Measurements from ENCODE around the gene WBP2. TPM values are rescaled to one million over a fixed set of nuclear protein-coding genes. Genes with fewer than 3 reads are reported as not detected.

The WBP2 gene
- polyA plus RNA-seq, 10 donors = 46.3 to 57.8 (median 51.4) TPM

GRCh38 chr17:75795820-75796607 lies 59.1 kb downstream of the WBP2 start:
- DNase-seq = no peak

Other genes starting within 250 kb of the WBP2 start
- 10 to 100 TPM in 2 of 10 donors, 1 to 10 TPM in 8; 5.9 to 10.4 (median 8.8) TPM for gene SMIM5, start 221.9 kb downstream of the WBP2 start, polyA plus RNA-seq (ENCODE audit: insufficient read length in 10 of 10)
- gene RECQL5, start 188.2 kb downstream of the WBP2 start, polyA plus RNA-seq (ENCODE audit: insufficient read length in 10 of 10) = 10 to 100 TPM in 9 of 10 donors, 1 to 10 TPM in 1; 9.6 to 20.9 (median 14.1) TPM
- gene SAP30BP, start 188.0 kb downstream of the WBP2 start, polyA plus RNA-seq (ENCODE audit: insufficient read length in 10 of 10) = 10 to 100 TPM; 61.2 to 83.6 (median 71.5) TPM
- gene ITGB4, start 133.9 kb downstream of the WBP2 start, polyA plus RNA-seq (ENCODE audit: insufficient read length in 10 of 10) = 10 to 100 TPM in 2 of 10 donors, 1 to 10 TPM in 8; 3.2 to 17.2 (median 5.4) TPM
- 10 to 100 TPM; 15.0 to 40.9 (median 25.4) TPM for gene GALK1, start 90.1 kb downstream of the WBP2 start, polyA plus RNA-seq (ENCODE audit: insufficient read length in 10 of 10)
- gene UNK, start 70.5 kb downstream of the WBP2 start, polyA plus RNA-seq (ENCODE audit: insufficient read length in 10 of 10) = 10 to 100 TPM; 19.7 to 29.9 (median 24.9) TPM
- gene UNC13D, start 10.9 kb downstream of the WBP2 start, polyA plus RNA-seq (ENCODE audit: insufficient read length in 10 of 10) = 1 to 10 TPM; 2.5 to 6.8 (median 4.3) TPM
- gene TRIM47, start 23.2 kb upstream of the WBP2 start, polyA plus RNA-seq (ENCODE audit: insufficient read length in 10 of 10) = 10 to 100 TPM; 15.3 to 27.2 (median 21.3) TPM
- gene TRIM65, start 41.6 kb upstream of the WBP2 start, polyA plus RNA-seq (ENCODE audit: insufficient read length in 10 of 10) = 10 to 100 TPM in 9 of 10 donors, 1 to 10 TPM in 1; 9.2 to 20.8 (median 13.9) TPM
- gene MRPL38, start 49.5 kb upstream of the WBP2 start, polyA plus RNA-seq (ENCODE audit: insufficient read length in 10 of 10) = 10 to 100 TPM; 52.9 to 67.8 (median 63.9) TPM
- 1 to 10 TPM; 3.1 to 7.9 (median 6.2) TPM for gene FBF1, start 85.7 kb upstream of the WBP2 start, polyA plus RNA-seq (ENCODE audit: insufficient read length in 10 of 10)
- gene ACOX1, start 123.8 kb upstream of the WBP2 start, polyA plus RNA-seq (ENCODE audit: insufficient read length in 10 of 10) = 10 to 100 TPM; 14.2 to 22.4 (median 18.5) TPM
- gene TEN1, start 123.9 kb upstream of the WBP2 start, polyA plus RNA-seq (ENCODE audit: insufficient read length in 10 of 10) = 10 to 100 TPM in 9 of 10 donors, 1 to 10 TPM in 1; 8.5 to 20.2 (median 14.0) TPM
- 10 to 100 TPM in 1 of 10 donors, 1 to 10 TPM in 9; 3.9 to 12.1 (median 7.1) TPM for gene CDK3, start 145.5 kb upstream of the WBP2 start, polyA plus RNA-seq (ENCODE audit: insufficient read length in 10 of 10)
- 10 to 100 TPM in 2 of 10 donors, under 1 TPM in 7, not detected in 1; 0.11 to 12.4 (median 0.18) TPM for gene EVPL, start 172.0 kb upstream of the WBP2 start, polyA plus RNA-seq (ENCODE audit: insufficient read length in 10 of 10)
- gene SRP68, start 217.2 kb upstream of the WBP2 start, polyA plus RNA-seq (ENCODE audit: insufficient read length in 10 of 10) = 10 to 100 TPM; 62.0 to 92.5 (median 78.8) TPM
- not detected for gene GALR2, start 219.4 kb upstream of the WBP2 start, polyA plus RNA-seq (ENCODE audit: insufficient read length in 10 of 10)
- 10 to 100 TPM in 3 of 10 donors, 1 to 10 TPM in 7; 1.7 to 17.8 (median 6.9) TPM for gene ZACN, start 223.8 kb upstream of the WBP2 start, polyA plus RNA-seq (ENCODE audit: insufficient read length in 10 of 10)
- 100 to 1,000 TPM in 1 of 10 donors, 10 to 100 TPM in 9; 63.9 to 103 (median 82.0) TPM for gene EXOC7, start 248.5 kb upstream of the WBP2 start, polyA plus RNA-seq (ENCODE audit: insufficient read length in 10 of 10)

All from muscle of back (tissue), 11 donors.